Esophagus squamous epithelium (tissue), 4 donors: ENCODE results near the gene CPE.

ENCODE experiments used
- CTCF ChIP-seq, 6 experiments: fragments of 450-650 bp in 4 of 6; fragments of 200-600 bp in 2 of 6; sonication (generic) in 2 of 6; IDR thresholded peaks; one replicate each; pipeline ENCODE4 v1.5.1; 2016 to 2019; ENCODE audit warnings: antibody characterized with exemption in 6 of 6, mild to moderate bottlenecking in 4 of 6, moderate library complexity in 4 of 6
- POLR2A ChIP-seq, 4 donors: fragments of 450-650 bp; IDR thresholded peaks; one replicate each; pipeline ENCODE4 v1.6.1; 2017; ENCODE audit warnings: antibody characterized with exemption in 4 of 4, mild to moderate bottlenecking in 4 of 4, moderate library complexity in 3 of 4

GRCh38 chr4:165449333-165449732, 70.5 kb downstream of the CPE start:
- no peak for TF ChIP-seq CTCF (IDR thresholded peaks at IDR 0.05)
- no peak for TF ChIP-seq POLR2A (IDR thresholded peaks at IDR 0.05)
